Small intestine (tissue), 7 donors: ENCODE results near the gene SARM1. TPM values are rescaled to one million over a fixed set of nuclear protein-coding genes. Genes with fewer than 3 reads are reported as not detected.

Experiments
- DNase-seq, 2 donors: peaks; one replicate each; pipeline versions ENCODE4 v3.0.0 to v3.0.0-alpha.2; 2013
- FAIRE-seq: peaks from 2 replicates; lab custom pipeline; 2012; peaks lifted over from hg19 to GRCh38; lab: Jason Lieb, UNC
- H3K27ac ChIP-seq, 3 donors: one replicate each; pipeline ENCODE4 v1.5.1; 2013; ENCODE audit warnings: low read length in 2 of 3, mild to moderate bottlenecking in 2 of 3, control low read depth in 1 of 3, inconsistent platforms in 1 of 3, low read depth in 1 of 3, moderate library complexity in 1 of 3
- H3K27me3 ChIP-seq, 3 donors: one replicate each; pipeline ENCODE4 v1.6.1; 2013; ENCODE audit warnings: low read length in 3 of 3, inconsistent platforms in 1 of 3; ENCODE audit not compliant: control insufficient read depth in 3 of 3, insufficient read depth in 3 of 3
- H3K36me3 ChIP-seq, 3 donors: one replicate each; pipeline ENCODE4 v1.6.1; 2013; ENCODE audit warnings: low read length in 3 of 3, inconsistent platforms in 1 of 3, low read depth in 1 of 3, mild to moderate bottlenecking in 1 of 3, moderate library complexity in 1 of 3; ENCODE audit not compliant: control insufficient read depth in 3 of 3, insufficient read depth in 2 of 3
- H3K4me1 ChIP-seq, 3 donors: one replicate each; pipeline ENCODE4 v1.6.1; 2013; ENCODE audit warnings: low read length in 2 of 3, inconsistent platforms in 1 of 3, low read depth in 1 of 3, mild to moderate bottlenecking in 1 of 3, moderate library complexity in 1 of 3; ENCODE audit not compliant: control insufficient read depth in 3 of 3, insufficient read depth in 2 of 3
- H3K4me3 ChIP-seq, 3 donors: one replicate each; pipeline ENCODE4 v1.5.1; 2013; ENCODE audit warnings: low read length in 3 of 3, control low read depth in 1 of 3, inconsistent platforms in 1 of 3, low read depth in 1 of 3, mild to moderate bottlenecking in 1 of 3, moderate library complexity in 1 of 3
- H3K9me3 ChIP-seq, 2 donors: one replicate each; pipeline ENCODE4 v1.6.1; 2013; ENCODE audit warnings: low read depth in 1 of 2, low read length in 1 of 2; ENCODE audit not compliant: control insufficient read depth in 2 of 2, insufficient read depth in 1 of 2
- WGBS, 3 donors: extraction: QIAGEN DNeasy Blood & Tissue Kit; methylation state at CpG; one replicate each; pipeline ENCODE4 v1.1.7; 2013; 5-methylcytosine and 5-hydroxymethylcytosine counted together
- polyA plus RNA-seq, 4 donors: library from polyadenylated mRNA; stranded (reverse) in 3 of 4; unstranded in 1 of 4; fragments of 200-250 nt in 3 of 4; fragments of 120-200 nt in 1 of 4; gene quantifications; one replicate each; pipeline versions ENCODE4 v1.2.1 to v1.2.3, GENCODE V29; 2013
- donor health status: healthy with polysubstance abuse.
- donor health status: control.
- donor health status: control.
- donor health status: Bipolar disorder and iron deficiency.
- donor health status: healthy.

Gene SARM1
- polyA plus RNA-seq, 4 donors, result 8.9 to 19.0 (median 10.9) TPM

- Histone ChIP-seq H3K4me3 (no peak overlapping the region), H3K27me3 (no peaks in the 10 kb centered on the region), H3K9me3 (no peaks in the 10 kb centered on the region), H3K4me1 (peaks cover 0 to 26% (median 0%) of the 10 kb centered on the region in 3 donors), H3K36me3 (peaks cover 0 to 40% (median 3%) of the 10 kb centered on the region in 3 donors), H3K27ac (no peak overlapping the region)
- DNase-seq, result no peak
- FAIRE-seq, result no peak
- WGBS, 3 donors, result 84 to 96% (median 92%) methylated on average over 11 of the region's 11 CpGs
Observed at GRCh38 chr17:28388106-28388505, 16.6 kb downstream of the SARM1 start.

- H3K27ac ChIP-seq, result no peak overlapping the region
- peaks cover 0 to 47% (median 3%) of the 10 kb centered on the region in 3 donors for H3K36me3 ChIP-seq
- no peaks in the 10 kb centered on the region for H3K9me3 ChIP-seq
- H3K4me3 ChIP-seq, result no peak overlapping the region
- H3K27me3 ChIP-seq, result no peaks in the 10 kb centered on the region
- H3K4me1 ChIP-seq, result peaks cover 0 to 35% (median 0%) of the 10 kb centered on the region in 3 donors
- WGBS, 3 donors, result 26 to 69% (median 33%) methylated on average over 1 of the region's 1 CpG
- FAIRE-seq (no peak), DNase-seq (no peak)
Observed at GRCh38 chr17:28390141-28390540, 18.6 kb downstream of the SARM1 start.

- Histone ChIP-seq H3K27me3 (no peaks in the 10 kb centered on the region), H3K4me3 (no peak overlapping the region), H3K36me3 (peaks cover 0 to 51% (median 3%) of the 10 kb centered on the region in 3 donors), H3K27ac (no peak overlapping the region), H3K9me3 (no peaks in the 10 kb centered on the region), H3K4me1 (peaks cover 0 to 36% (median 0%) of the 10 kb centered on the region in 3 donors)
- WGBS, 3 donors, result 22 to 74% (median 51%) methylated on average over 2 of the region's 2 CpGs
- DNase-seq (no peak), FAIRE-seq (no peak)
Observed at GRCh38 chr17:28390563-28390962, 19.1 kb downstream of the SARM1 start.

GRCh38 chr17:28390984-28391383 is 19.5 kb downstream of the SARM1 start:
- H3K36me3 ChIP-seq, result peaks cover 0 to 54% (median 3%) of the 10 kb centered on the region in 3 donors
- H3K27me3 ChIP-seq, result no peaks in the 10 kb centered on the region
- no peak for FAIRE-seq
- H3K27ac ChIP-seq, result no peak overlapping the region
- 92 to 100% (median 96%) methylated on average over 1 of the region's 1 CpG for WGBS, 3 donors
- H3K4me3 ChIP-seq, result no peak overlapping the region
- no peak for DNase-seq
- peaks cover 0 to 37% (median 0%) of the 10 kb centered on the region in 3 donors for H3K4me1 ChIP-seq
- H3K9me3 ChIP-seq, result no peaks in the 10 kb centered on the region

- FAIRE-seq (no peak), DNase-seq (no peak)
- H3K36me3 ChIP-seq, result peaks cover 0 to 57% (median 3%) of the 10 kb centered on the region in 3 donors
- H3K27me3 ChIP-seq, result no peaks in the 10 kb centered on the region
- no peak overlapping the region for H3K4me3 ChIP-seq
- H3K27ac ChIP-seq, result no peak overlapping the region
- WGBS, 3 donors, result 61 to 82% (median 62%) methylated on average over 2 of the region's 2 CpGs
- H3K9me3 ChIP-seq, result no peaks in the 10 kb centered on the region
- H3K4me1 ChIP-seq, result peaks cover 0 to 41% (median 0%) of the 10 kb centered on the region in 3 donors
Observed at GRCh38 chr17:28391401-28391800, 19.9 kb downstream of the SARM1 start.

GRCh38 chr17:28392491-28392890 is 21.0 kb downstream of the SARM1 start:
- Histone ChIP-seq H3K4me3 (no peak overlapping the region), H3K36me3 (peaks cover 0 to 65% (median 3%) of the 10 kb centered on the region in 3 donors), H3K4me1 (peaks cover 0 to 52% (median 0%) of the 10 kb centered on the region in 3 donors), H3K27ac (no peak overlapping the region), H3K27me3 (no peaks in the 10 kb centered on the region), H3K9me3 (no peaks in the 10 kb centered on the region)
- WGBS, 3 donors, result 79 to 89% (median 84%) methylated on average over 10 of the region's 10 CpGs
- FAIRE-seq, result no peak
- DNase-seq, result no peak

GRCh38 chr17:28394337-28395116 is 23.0 kb downstream of the SARM1 start:
- Histone ChIP-seq H3K9me3 (no peaks in the 10 kb centered on the region), H3K4me3 (no peak overlapping the region), H3K27ac (peak overlapping the region in 1 of 3 donors; percentile 49), H3K4me1 (peaks cover 0 to 69% (median 0%) of the 10 kb centered on the region in 3 donors), H3K36me3 (peaks cover 0 to 71% (median 2%) of the 10 kb centered on the region in 3 donors), H3K27me3 (no peaks in the 10 kb centered on the region)
- peak; percentile 36 to 63 for DNase-seq
- WGBS, 3 donors, result 56 to 73% (median 72%) methylated on average over 7 of the region's 7 CpGs
- no peak for FAIRE-seq

- Histone ChIP-seq H3K27me3 (no peaks in the 10 kb centered on the region), H3K4me3 (no peak overlapping the region), H3K9me3 (no peaks in the 10 kb centered on the region), H3K36me3 (peaks cover 2 to 77% (median 4%) of the 10 kb centered on the region in 3 donors), H3K27ac (peak overlapping the region in 1 of 3 donors; percentile 49), H3K4me1 (peaks cover 0 to 71% (median 0%) of the 10 kb centered on the region in 3 donors)
- WGBS, 3 donors, result 61 to 73% (median 63%) methylated on average over 2 of the region's 2 CpGs
- FAIRE-seq (no peak), DNase-seq (no peak)
Observed at GRCh38 chr17:28395426-28395825, 23.9 kb downstream of the SARM1 start.
